RPMI8226 (cell line): Measurements from ENCODE around the gene FGFBP2.

Source experiments
- DNase-seq: peaks from one replicate; pipeline ENCODE4 v3.0.0-alpha.2; 2015

FGFBP2 gene

GRCh38 chr4:15963001-15963451 lies at the start of gene FGFBP2:
FGFBP2 (minus strand) TSS chr4:15963175; CDS start chr4:15963129, 46 bp downstream.
- peak; percentile 17 for DNase-seq

- DNase-seq: no peak
These were observed 48.2 kb upstream of the FGFBP2 start for GRCh38 chr4:16011173-16011572.

- DNase-seq: no peak
These were observed 46.2 kb upstream of the FGFBP2 start for GRCh38 chr4:16009153-16009552.

GRCh38 chr4:16007471-16008095 lies 44.6 kb upstream of the FGFBP2 start:
- no peak for DNase-seq

GRCh38 chr4:16006771-16007446 lies 43.9 kb upstream of the FGFBP2 start:
- no peak for DNase-seq

GRCh38 chr4:16005676-16006075 lies 42.7 kb upstream of the FGFBP2 start:
- no peak for DNase-seq

- DNase-seq: peak; percentile 58
These were observed 38.5 kb upstream of the FGFBP2 start for GRCh38 chr4:16001484-16001858.

- DNase-seq: no peak
These were observed 37.9 kb upstream of the FGFBP2 start for GRCh38 chr4:16000708-16001483.

GRCh38 chr4:15996773-15997172 lies 33.8 kb upstream of the FGFBP2 start:
- no peak for DNase-seq

- DNase-seq: no peak
These were observed 32.9 kb upstream of the FGFBP2 start for GRCh38 chr4:15995826-15996225.

GRCh38 chr4:15992167-15992485 lies 29.2 kb upstream of the FGFBP2 start:
- no peak for DNase-seq

GRCh38 chr4:15990570-15991285 lies 27.8 kb upstream of the FGFBP2 start:
- no peak for DNase-seq

GRCh38 chr4:15989424-15989823 lies 26.4 kb upstream of the FGFBP2 start:
- no peak for DNase-seq

GRCh38 chr4:15988222-15988621 lies 25.2 kb upstream of the FGFBP2 start:
- DNase-seq: no peak

GRCh38 chr4:15986907-15987306 lies 23.9 kb upstream of the FGFBP2 start:
- no peak for DNase-seq

- DNase-seq: no peak
These were observed 20.6 kb upstream of the FGFBP2 start for GRCh38 chr4:15983610-15984009.

- DNase-seq: no peak
These were observed 20.0 kb upstream of the FGFBP2 start for GRCh38 chr4:15982842-15983524.

GRCh38 chr4:15976456-15977447 lies 13.8 kb upstream of the FGFBP2 start:
- no peak for DNase-seq

- DNase-seq: peak; percentile 2
These were observed 8.3 kb upstream of the FGFBP2 start for GRCh38 chr4:15971068-15971801.

- DNase-seq: no peak
These were observed 5.8 kb upstream of the FGFBP2 start for GRCh38 chr4:15968551-15969300.
